Right lobe of liver (tissue), 4 donors: ENCODE measurements around the gene COL4A1.

Experiments used
- CTCF ChIP-seq, 4 donors: fragments of 200-600 bp in 3 of 4; fragments of 450-650 bp in 1 of 4; IDR thresholded peaks; one replicate each; pipeline versions ENCODE4 v1.5.1 to v1.8.0; 2016 to 2022; ENCODE audit warnings: antibody characterized with exemption in 4 of 4, mild to moderate bottlenecking in 2 of 4
- POLR2A ChIP-seq: fragments of 450-650 bp; IDR thresholded peaks from one replicate; pipeline ENCODE4 v1.6.1; 2017; ENCODE audit warnings: antibody characterized with exemption, mild to moderate bottlenecking
- donor health status: DM: no; HTN: no; CAD: no.
- donor health status: DM: no; HTN: no; CAD: no.
- donor health status: DM: no; HTN: yes; CAD: no.

DNA sequence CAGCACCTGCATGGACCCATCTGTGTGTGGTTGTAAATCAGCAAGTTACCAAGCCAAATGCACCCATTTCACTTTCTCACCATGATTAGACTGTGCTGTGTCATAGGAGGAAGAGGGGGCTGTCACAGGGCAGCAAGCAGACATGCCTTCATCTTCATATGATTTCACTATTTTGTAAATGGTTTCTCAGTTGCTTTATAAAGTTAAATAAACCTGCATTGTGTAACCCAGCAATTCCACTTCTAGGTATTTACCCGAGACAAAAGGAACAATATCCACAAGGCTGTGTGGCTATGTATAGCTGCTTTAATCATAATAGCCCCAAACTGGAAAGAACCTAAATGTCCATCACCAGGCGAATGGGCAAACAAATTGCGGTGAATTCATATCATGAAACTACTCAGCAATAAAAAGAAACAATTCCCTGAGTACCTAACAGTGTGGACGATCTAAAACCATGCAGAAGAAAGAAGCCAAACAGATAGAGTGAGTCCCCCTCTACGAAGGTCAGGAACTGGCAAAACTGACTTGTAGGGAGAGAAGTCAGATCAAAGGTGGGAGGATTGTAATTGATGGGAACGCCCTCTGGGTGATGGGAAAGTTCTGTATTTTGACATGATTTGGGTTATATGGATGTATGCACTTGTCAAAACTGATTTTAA is 185.4 kb downstream of the COL4A1 start:
- TF ChIP-seq CTCF (IDR thresholded peaks at IDR 0.05) (no peak), POLR2A (no peak)
